HK-2 (cell line): Measurements from ENCODE around the gene NUDC.
"Not testable (repeated sequence)": the region's sequence is repeated elsewhere in the genome, so short reads cannot be mapped to it uniquely, and the experiment has no call there.

Experiments used
- DNase-seq: peaks from one replicate; pipeline ENCODE4 v3.0.0-alpha.2; 2018; ENCODE audit not compliant: unreplicated experiment

Gene NUDC

GRCh38 chr1:26989403-26990109 lies 68.0 kb downstream of the NUDC start:
- DNase-seq = not testable (repeated sequence)

- peak; percentile 90 for DNase-seq
These were observed 70.0 kb downstream of the NUDC start for GRCh38 chr1:26991310-26992116.

- peak; percentile 95 for DNase-seq
These were observed 71.9 kb downstream of the NUDC start, which contains the start of gene TRNP1 for GRCh38 chr1:26993237-26994019. Gene TRNP1 (plus strand): TSS chr1:26993692. CDS start chr1:26993787, 95 bp downstream.

GRCh38 chr1:26994020-26994786 lies 72.7 kb downstream of the NUDC start:
- DNase-seq = peak; percentile 25

GRCh38 chr1:26994787-26995517 lies 73.4 kb downstream of the NUDC start:
- peak; percentile 46 for DNase-seq

GRCh38 chr1:26996024-26996423 lies 74.5 kb downstream of the NUDC start:
- peak; percentile 46 for DNase-seq
